Gastroesophageal sphincter (tissue), 4 donors: ENCODE measurements around the gene DHX35. TPM values are rescaled to one million over a fixed set of nuclear protein-coding genes. Genes with fewer than 3 reads are reported as not detected.

ENCODE experiments used
- ATAC-seq: fragments of 150-250 bp; one replicate; pipeline ENCODE4 v1.9.1; 2016; ENCODE audit warnings: mild to moderate bottlenecking, moderate library complexity
- H3K27ac ChIP-seq, 4 donors: fragments of 200-600 bp; sonication (generic) in 3 of 4; 1 replicate in 3 of 4; 2 replicates in 1 of 4; pipeline ENCODE4 v1.5.1; 2016 to 2019
- H3K27me3 ChIP-seq: fragments of 200-600 bp; sonication (generic); one replicate; pipeline ENCODE4 v1.5.1; 2019
- H3K36me3 ChIP-seq, 2 donors: fragments of 200-600 bp; sonication (generic); one replicate each; pipeline ENCODE4 v1.5.1; 2019; ENCODE audit warnings: control low read depth in 1 of 2
- H3K4me1 ChIP-seq, 3 donors: fragments of 200-600 bp; sonication (generic); 1 replicate in 2 of 3; 2 replicates in 1 of 3; pipeline ENCODE4 v1.5.1; 2016 to 2019; ENCODE audit warnings: control low read depth in 2 of 3
- H3K4me3 ChIP-seq, 2 donors: fragments of 200-600 bp; sonication (generic); one replicate each; pipeline ENCODE4 v1.5.1; 2019; ENCODE audit warnings: mild to moderate bottlenecking in 1 of 2, moderate library complexity in 1 of 2
- H3K9me3 ChIP-seq, 3 donors: fragments of 200-600 bp; sonication (generic); one replicate each; pipeline ENCODE4 v1.5.1; 2017 to 2019; ENCODE audit warnings: control low read depth in 2 of 3
- EP300 ChIP-seq: sonication (generic); formaldehyde crosslinking; IDR thresholded peaks from one replicate; pipeline ENCODE4 v1.6.1; 2017; ENCODE audit warnings: antibody characterized with exemption, mild to moderate bottlenecking
- POLR2A ChIP-seq, 2 donors: fragments of 450-650 bp; IDR thresholded peaks; one replicate each; pipeline ENCODE4 v1.6.1; 2017; ENCODE audit warnings: antibody characterized with exemption in 2 of 2, mild to moderate bottlenecking in 2 of 2, moderate library complexity in 1 of 2
- POLR2AphosphoS5 ChIP-seq: sonication (generic); formaldehyde crosslinking; IDR thresholded peaks from one replicate; pipeline ENCODE4 v1.6.1; 2017; ENCODE audit warnings: antibody characterized with exemption
- WGBS, 2 donors: methylation state at CpG; one replicate each; pipeline ENCODE4 v1.1.5; 2018; ENCODE audit warnings: low coverage in 1 of 2; 5-methylcytosine and 5-hydroxymethylcytosine counted together
- total RNA-seq, 4 donors: library from RNA; depleted of rRNA; stranded (reverse); fragments of >200 nt; gene quantifications; one replicate each; pipeline ENCODE4 v1.1.0, GENCODE V29; 2016
- TF ChIP-seq, protein P1 (sequence below), 4 experiments: fragments of 200-600 bp in 2 of 4; fragments of 450-650 bp in 2 of 4; sonication (generic) in 1 of 4; IDR thresholded peaks; one replicate each; pipeline ENCODE4 v1.5.1; 2017 to 2019; ENCODE audit warnings: antibody characterized with exemption in 4 of 4, mild to moderate bottlenecking in 2 of 4, moderate library complexity in 2 of 4

Gene DHX35
- total RNA-seq, 4 donors from 2014 or later, result 23.0 to 34.1 (median 25.6) TPM

DNA sequence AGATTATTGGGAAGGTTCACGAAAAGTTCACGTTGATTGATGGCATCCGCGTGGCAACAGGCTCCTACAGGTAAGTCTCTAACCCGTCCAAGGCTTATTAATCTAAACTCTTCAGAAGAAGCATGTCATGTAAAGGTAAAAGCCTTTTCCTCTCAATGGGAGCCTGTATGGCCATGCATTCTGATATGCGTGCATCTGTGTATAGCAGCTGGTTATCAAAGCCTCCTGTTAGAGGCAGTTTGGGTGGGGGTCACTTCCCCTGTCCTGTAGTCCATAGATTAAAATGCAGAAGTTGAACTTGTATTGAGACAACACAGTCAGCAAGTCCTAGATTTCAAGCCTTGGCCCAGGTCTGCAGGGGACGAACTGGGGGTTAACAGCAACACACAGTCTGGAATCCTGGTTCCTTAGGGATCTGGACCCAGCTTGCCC is 14.2 kb upstream of the DHX35 start:
- 77 to 80% methylated on average over 5 to 7 of the region's 7 CpGs for WGBS, 2 donors
- no peak overlapping the region for H3K4me3 ChIP-seq
- TF ChIP-seq, protein P1, sequence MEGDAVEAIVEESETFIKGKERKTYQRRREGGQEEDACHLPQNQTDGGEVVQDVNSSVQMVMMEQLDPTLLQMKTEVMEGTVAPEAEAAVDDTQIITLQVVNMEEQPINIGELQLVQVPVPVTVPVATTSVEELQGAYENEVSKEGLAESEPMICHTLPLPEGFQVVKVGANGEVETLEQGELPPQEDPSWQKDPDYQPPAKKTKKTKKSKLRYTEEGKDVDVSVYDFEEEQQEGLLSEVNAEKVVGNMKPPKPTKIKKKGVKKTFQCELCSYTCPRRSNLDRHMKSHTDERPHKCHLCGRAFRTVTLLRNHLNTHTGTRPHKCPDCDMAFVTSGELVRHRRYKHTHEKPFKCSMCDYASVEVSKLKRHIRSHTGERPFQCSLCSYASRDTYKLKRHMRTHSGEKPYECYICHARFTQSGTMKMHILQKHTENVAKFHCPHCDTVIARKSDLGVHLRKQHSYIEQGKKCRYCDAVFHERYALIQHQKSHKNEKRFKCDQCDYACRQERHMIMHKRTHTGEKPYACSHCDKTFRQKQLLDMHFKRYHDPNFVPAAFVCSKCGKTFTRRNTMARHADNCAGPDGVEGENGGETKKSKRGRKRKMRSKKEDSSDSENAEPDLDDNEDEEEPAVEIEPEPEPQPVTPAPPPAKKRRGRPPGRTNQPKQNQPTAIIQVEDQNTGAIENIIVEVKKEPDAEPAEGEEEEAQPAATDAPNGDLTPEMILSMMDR (IDR thresholded peaks at IDR 0.05), result no peak
- TF ChIP-seq EP300 (no peak), POLR2A (IDR thresholded peaks at IDR 0.05) (no peak), POLR2AphosphoS5 (no peak)
- no peak for ATAC-seq
- no peaks in the 10 kb centered on the region for H3K4me1 ChIP-seq
- H3K27me3 ChIP-seq, result no peaks in the 10 kb centered on the region
- H3K27ac ChIP-seq, result peak overlapping the region in 1 of 4 donors; percentile 9
- peaks cover 0 to 84% of the 10 kb centered on the region in 2 donors for H3K36me3 ChIP-seq
- H3K9me3 ChIP-seq, result no peaks in the 10 kb centered on the region

DNA sequence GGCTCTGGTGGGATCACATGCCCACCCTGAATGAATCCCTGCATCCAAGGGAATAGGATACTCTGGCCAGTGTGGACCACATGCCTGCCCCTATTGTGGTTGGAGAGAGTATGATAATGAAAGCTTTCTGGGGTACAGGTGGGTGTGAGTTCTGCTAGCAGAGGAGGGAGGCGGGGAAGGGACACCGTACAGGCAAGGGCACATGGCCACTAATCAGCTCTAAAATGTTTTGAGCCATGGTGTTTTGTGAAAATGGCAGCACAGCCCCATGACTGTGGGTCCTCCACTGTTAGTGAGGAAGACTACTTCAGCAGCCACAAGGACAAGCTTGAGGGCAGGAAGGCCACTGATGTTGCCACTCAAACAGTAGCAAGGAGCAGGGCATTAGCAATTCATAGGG is 11.9 kb upstream of the DHX35 start:
- H3K4me1 ChIP-seq, result no peaks in the 10 kb centered on the region
- WGBS, 2 donors, result 83% methylated on average over 2 of the region's 2 CpGs; no CpG with 5 or more reads in 1 of the 2 donors
- H3K36me3 ChIP-seq, result peaks cover 0 to 68% of the 10 kb centered on the region in 2 donors
- ATAC-seq, result no peak
- no peaks in the 10 kb centered on the region for H3K27me3 ChIP-seq
- peak overlapping the region in 2 of 4 donors; percentile 0 to 26 for H3K27ac ChIP-seq
- no peaks in the 10 kb centered on the region for H3K9me3 ChIP-seq
- no peak for TF ChIP-seq POLR2AphosphoS5
- TF ChIP-seq, protein P1 (IDR thresholded peaks at IDR 0.05), result no peak
- H3K4me3 ChIP-seq, result no peak overlapping the region

DNA sequence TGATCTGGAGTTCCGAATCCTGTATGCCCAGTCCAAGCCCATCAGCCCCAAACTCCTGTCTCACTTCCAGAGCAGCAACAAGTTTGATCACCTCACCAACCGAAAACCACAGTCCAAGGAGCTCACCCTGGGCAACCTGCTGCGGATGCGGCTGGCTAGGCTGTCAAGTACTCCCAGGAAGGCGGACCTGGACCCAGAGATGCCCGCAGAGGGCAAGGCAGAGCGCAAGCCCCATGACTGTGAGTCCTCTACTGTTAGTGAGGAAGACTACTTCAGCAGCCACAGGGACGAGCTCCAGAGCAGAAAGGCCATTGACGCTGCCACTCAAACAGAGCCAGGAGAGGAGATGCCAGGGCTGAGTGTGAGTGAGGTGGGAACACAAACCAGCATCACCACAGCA is 10.5 kb upstream of the DHX35 start:
- Histone ChIP-seq H3K27me3 (no peaks in the 10 kb centered on the region), H3K36me3 (peaks cover 0 to 66% of the 10 kb centered on the region in 2 donors), H3K4me1 (no peaks in the 10 kb centered on the region), H3K9me3 (no peaks in the 10 kb centered on the region), H3K27ac (peak overlapping the region in 1 of 4 donors; percentile 0), H3K4me3 (no peak overlapping the region)
- TF ChIP-seq EP300 (no peak), POLR2A (IDR thresholded peaks at IDR 0.05) (no peak)
- 90 to 100% methylated on average over 2 of the region's 9 CpGs for WGBS, 2 donors
- no peak for ATAC-seq

DNA sequence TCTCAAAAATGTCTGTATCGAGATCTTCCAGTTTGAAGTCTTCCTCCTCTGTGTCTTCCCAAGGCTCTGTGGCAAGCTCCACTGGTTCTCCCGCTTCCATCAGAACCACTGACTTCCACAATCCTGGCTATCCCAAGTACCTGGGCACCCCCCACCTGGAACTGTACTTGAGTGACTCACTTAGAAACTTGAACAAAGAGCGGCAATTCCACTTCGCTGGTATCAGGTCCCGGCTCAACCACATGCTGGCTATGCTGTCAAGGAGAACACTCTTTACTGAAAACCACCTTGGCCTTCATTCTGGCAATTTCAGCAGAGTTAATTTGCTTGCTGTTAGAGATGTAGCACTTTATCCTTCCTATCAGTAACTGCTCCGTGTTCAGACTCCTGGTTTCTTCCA is 10.0 kb upstream of the DHX35 start:
- no peaks in the 10 kb centered on the region for H3K9me3 ChIP-seq
- H3K36me3 ChIP-seq, result peaks cover 0 to 61% of the 10 kb centered on the region in 2 donors
- no peak overlapping the region for H3K4me3 ChIP-seq
- ATAC-seq, result no peak
- H3K27ac ChIP-seq, result no peak overlapping the region
- 93 to 100% methylated on average over 5 to 6 of the region's 6 CpGs for WGBS, 2 donors
- no peaks in the 10 kb centered on the region for H3K4me1 ChIP-seq
- TF ChIP-seq POLR2A (IDR thresholded peaks at IDR 0.05) (no peak), POLR2AphosphoS5 (no peak), EP300 (no peak)
- TF ChIP-seq, protein P1 (IDR thresholded peaks at IDR 0.05), result no peak
- H3K27me3 ChIP-seq, result no peaks in the 10 kb centered on the region

DNA sequence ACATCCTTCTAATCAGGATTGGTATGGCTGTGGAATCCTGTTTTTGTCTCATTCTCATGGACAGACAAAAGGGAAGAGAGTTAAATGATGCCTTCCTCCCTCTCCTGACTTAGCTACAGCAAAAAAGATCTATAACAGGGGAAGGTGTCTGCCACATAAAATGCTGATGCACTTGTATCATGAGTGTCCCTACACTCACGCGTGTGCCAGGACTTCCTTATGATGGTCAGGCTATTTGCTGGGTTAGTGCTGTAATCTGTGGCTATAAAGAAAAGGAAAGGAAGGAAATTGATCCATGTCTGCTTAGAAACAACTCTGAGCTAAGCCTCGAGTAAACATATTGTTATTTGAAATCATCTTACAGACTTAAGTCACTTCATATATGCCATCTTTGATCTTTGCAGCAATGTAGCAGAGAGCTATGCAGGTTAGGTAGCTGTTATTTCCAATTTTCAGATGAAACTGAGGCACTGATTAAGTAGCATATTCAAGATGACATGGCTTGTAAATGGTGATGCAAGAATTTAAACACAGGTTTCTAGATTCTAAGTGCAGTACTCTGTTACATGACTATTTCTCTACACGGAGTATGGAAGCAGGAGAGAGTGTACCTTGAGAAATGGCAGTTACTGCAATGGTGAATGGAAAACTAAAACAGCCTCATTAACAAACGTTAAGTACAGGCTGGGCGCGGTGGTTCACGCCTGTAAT is 8.4 kb upstream of the DHX35 start:
- Histone ChIP-seq H3K36me3 (peaks cover 0 to 45% of the 10 kb centered on the region in 2 donors), H3K27ac (peak overlapping the region in 1 of 4 donors; percentile 23), H3K9me3 (no peaks in the 10 kb centered on the region), H3K4me1 (no peaks in the 10 kb centered on the region), H3K27me3 (no peaks in the 10 kb centered on the region), H3K4me3 (no peak overlapping the region)
- TF ChIP-seq POLR2A (IDR thresholded peaks at IDR 0.05) (no peak), EP300 (no peak), POLR2AphosphoS5 (no peak)
- TF ChIP-seq, protein P1 (IDR thresholded peaks at IDR 0.05), result no peak
- 89 to 91% methylated on average over 6 to 8 of the region's 8 CpGs for WGBS, 2 donors
- ATAC-seq, result no peak
